ENCODE measurements around the gene C6orf89.

C6orf89 gene

DNA sequence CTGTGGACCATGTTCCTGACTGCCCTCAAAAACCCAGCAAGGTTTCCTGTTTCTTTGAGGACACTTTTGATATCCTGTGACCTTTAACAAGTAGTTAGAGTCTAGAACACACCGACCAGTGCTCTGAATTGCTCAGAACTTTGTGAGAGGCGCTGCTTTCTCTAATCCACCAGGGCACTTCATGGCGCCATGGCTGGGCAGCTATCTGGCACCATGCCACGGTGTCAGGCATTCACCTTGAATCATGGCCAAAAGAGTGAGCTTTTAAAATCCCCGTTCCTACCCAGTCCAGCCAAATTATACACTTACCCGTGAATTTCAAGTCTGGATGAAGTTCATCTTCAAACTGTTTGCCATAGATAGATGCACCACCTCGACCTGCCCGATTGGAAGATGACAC lies 29.5 kb upstream of the C6orf89 start:
- no peak for TF ChIP-seq POLR2AphosphoS5 (IDR thresholded peaks at IDR 0.05; ENCODE audit: low read depth, low read length)
- no peak for TF ChIP-seq TAF1 (IDR thresholded peaks at IDR 0.05; ENCODE audit: borderline replicate concordance, low read depth, low read length)
- no peak for TF ChIP-seq POLR2A (IDR thresholded peaks at IDR 0.05; ENCODE audit: low read depth, low read length)
- DNase-seq (ENCODE audit: insufficient read length) (no peak), FAIRE-seq (no peak)

- FAIRE-seq (no peak), DNase-seq (ENCODE audit: insufficient read length) (no peak)
- TF ChIP-seq TAF1 (IDR thresholded peaks at IDR 0.05; ENCODE audit: borderline replicate concordance, low read depth, low read length) (no peak), POLR2AphosphoS5 (IDR thresholded peaks at IDR 0.05; ENCODE audit: low read depth, low read length) (no peak), POLR2A (IDR thresholded peaks at IDR 0.05; ENCODE audit: low read depth, low read length) (no peak)
Observed at GRCh38 chr6:36857325-36857724, 28.4 kb upstream of the C6orf89 start.

DNA sequence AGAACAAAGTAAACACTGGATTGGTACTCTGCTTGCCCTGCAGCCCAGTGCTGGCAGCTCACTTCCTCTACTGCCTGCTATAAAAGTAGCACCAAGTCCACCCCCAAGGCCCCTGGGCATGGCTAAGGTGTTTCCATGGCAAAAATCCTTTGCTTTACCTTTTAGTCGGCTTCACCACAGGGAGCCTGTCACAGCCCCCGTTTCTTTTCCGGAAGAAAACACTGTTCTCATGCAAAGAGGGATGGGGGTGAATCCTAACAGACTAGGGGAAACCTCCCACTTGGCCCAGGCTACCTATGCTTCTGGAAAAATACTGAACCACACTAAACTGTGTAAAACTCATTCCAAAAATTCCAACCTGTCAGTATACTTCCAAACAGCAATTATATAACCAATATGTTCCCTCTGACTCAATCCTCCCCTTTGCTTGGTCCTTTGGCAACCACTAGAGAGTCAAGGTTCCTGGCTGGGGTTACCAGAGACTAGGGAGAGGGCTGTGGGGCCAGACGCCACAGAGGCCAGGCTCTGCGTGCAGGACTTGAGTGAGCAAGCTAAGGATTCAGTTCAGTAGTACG lies 27.3 kb upstream of the C6orf89 start:
- no peak for TF ChIP-seq POLR2A (IDR thresholded peaks at IDR 0.05; ENCODE audit: low read depth, low read length)
- TF ChIP-seq TAF1 (IDR thresholded peaks at IDR 0.05; ENCODE audit: borderline replicate concordance, low read depth, low read length): no peak
- no peak for TF ChIP-seq POLR2AphosphoS5 (IDR thresholded peaks at IDR 0.05; ENCODE audit: low read depth, low read length)
- FAIRE-seq (no peak), DNase-seq (ENCODE audit: insufficient read length) (no peak)

GRCh38 chr6:36860126-36860525 lies 25.6 kb upstream of the C6orf89 start:
- FAIRE-seq (no peak), DNase-seq (ENCODE audit: insufficient read length) (no peak)
- no peak for TF ChIP-seq TAF1 (IDR thresholded peaks at IDR 0.05; ENCODE audit: borderline replicate concordance, low read depth, low read length)
- no peak for TF ChIP-seq POLR2A (IDR thresholded peaks at IDR 0.05; ENCODE audit: low read depth, low read length)
- TF ChIP-seq POLR2AphosphoS5 (IDR thresholded peaks at IDR 0.05; ENCODE audit: low read depth, low read length): no peak

GRCh38 chr6:36862164-36862847 lies 23.4 kb upstream of the C6orf89 start:
- TF ChIP-seq POLR2A (IDR thresholded peaks at IDR 0.05; ENCODE audit: low read depth, low read length) (no peak), POLR2AphosphoS5 (IDR thresholded peaks at IDR 0.05; ENCODE audit: low read depth, low read length) (no peak), TAF1 (IDR thresholded peaks at IDR 0.05; ENCODE audit: borderline replicate concordance, low read depth, low read length) (no peak)
- FAIRE-seq (no peak), DNase-seq (ENCODE audit: insufficient read length) (no peak)

DNA sequence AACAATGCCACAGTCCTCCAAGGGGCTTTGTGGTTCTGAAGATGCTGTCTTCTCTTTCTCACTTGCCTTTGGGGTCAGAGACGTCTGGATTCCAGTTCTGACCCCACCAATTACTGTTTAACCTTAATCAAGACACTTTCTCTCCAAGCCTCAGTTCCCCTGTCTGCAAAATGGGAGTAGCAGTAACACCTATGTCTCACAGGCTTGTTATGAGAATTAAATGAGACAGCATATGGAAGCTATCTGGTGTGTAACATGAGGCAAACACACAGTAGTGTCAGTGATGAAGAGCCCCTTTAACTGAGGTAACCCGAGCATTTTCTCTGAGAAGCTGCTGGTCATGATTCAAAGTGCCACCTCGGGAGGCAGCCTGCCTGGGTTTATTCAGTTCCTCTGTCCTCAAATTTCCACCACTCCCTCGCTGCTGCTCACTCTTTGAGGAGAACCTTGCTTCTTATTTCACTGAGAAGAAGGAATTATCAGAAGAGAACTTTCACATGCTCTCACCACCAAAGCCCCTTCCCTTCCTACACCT lies 22.8 kb upstream of the C6orf89 start:
- FAIRE-seq: no peak
- no peak for TF ChIP-seq TAF1 (IDR thresholded peaks at IDR 0.05; ENCODE audit: borderline replicate concordance, low read depth, low read length)
- TF ChIP-seq POLR2AphosphoS5 (IDR thresholded peaks at IDR 0.05; ENCODE audit: low read depth, low read length): no peak
- TF ChIP-seq POLR2A (IDR thresholded peaks at IDR 0.05; ENCODE audit: low read depth, low read length): no peak
- DNase-seq (ENCODE audit: insufficient read length): no peak

GRCh38 chr6:36863670-36864540 lies 21.8 kb upstream of the C6orf89 start:
- no peak for TF ChIP-seq POLR2AphosphoS5 (IDR thresholded peaks at IDR 0.05; ENCODE audit: low read depth, low read length)
- TF ChIP-seq POLR2A (IDR thresholded peaks at IDR 0.05; ENCODE audit: low read depth, low read length): no peak
- no peak for TF ChIP-seq TAF1 (IDR thresholded peaks at IDR 0.05; ENCODE audit: borderline replicate concordance, low read depth, low read length)
- DNase-seq (ENCODE audit: insufficient read length) (no peak), FAIRE-seq (no peak)

DNA sequence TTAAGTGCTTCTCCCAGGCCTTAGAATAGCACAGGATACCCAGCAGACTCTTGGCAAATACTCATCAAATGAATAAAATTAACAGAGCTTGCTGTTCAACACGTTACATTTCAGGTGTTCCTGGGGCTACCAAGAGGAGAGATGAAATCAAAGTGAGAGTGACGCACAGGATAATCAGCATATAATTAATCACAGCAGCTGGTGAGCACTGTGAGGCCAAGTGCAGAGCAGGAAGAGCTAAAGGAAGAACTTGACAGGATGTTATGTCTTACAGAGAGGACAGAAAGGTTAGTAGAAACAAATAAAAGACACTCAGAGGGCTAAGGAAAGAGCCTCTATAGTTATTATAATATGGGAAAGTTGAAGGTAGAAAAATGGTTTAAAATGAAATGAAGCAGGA lies 19.9 kb upstream of the C6orf89 start:
- FAIRE-seq: no peak
- TF ChIP-seq TAF1 (IDR thresholded peaks at IDR 0.05; ENCODE audit: borderline replicate concordance, low read depth, low read length): no peak
- TF ChIP-seq POLR2AphosphoS5 (IDR thresholded peaks at IDR 0.05; ENCODE audit: low read depth, low read length): no peak
- TF ChIP-seq POLR2A (IDR thresholded peaks at IDR 0.05; ENCODE audit: low read depth, low read length): no peak

DNA sequence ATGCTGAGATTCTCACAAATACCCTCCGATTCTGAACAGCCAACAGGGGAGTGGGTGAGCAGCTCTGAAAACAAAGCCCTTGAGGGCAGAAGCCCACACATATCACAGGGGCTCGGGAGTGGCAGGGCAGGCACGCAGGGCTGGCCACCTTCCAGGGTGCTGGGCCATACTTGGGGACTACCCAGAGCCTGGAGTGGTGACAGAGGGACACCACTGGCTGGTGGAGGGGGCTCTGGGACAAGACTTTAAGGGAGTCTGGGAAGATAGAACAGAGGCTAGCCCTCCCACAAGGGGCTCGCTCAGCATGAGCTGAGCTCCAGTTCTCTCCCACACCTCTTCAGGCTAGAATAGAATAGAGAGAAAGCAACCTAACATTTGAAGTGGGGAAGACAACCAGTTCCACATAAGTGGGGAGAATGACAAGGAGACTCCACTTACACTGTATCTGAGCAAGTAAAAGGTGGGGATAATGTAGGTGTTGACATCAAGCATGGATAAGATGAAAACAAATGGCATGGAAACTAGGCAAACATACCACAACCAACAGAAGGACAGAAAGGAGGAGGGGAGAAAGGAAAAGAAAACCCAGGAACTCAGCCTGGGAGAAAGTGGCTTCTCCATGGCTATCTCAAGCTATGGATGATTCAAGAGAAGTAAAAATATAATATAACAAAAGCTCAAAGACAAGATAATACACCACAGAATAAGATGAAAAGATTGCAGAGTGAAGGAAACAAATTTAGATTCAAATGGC lies 18.1 kb upstream of the C6orf89 start:
- no peak for TF ChIP-seq POLR2AphosphoS5 (IDR thresholded peaks at IDR 0.05; ENCODE audit: low read depth, low read length)
- no peak for TF ChIP-seq POLR2A (IDR thresholded peaks at IDR 0.05; ENCODE audit: low read depth, low read length)
- no peak for TF ChIP-seq TAF1 (IDR thresholded peaks at IDR 0.05; ENCODE audit: borderline replicate concordance, low read depth, low read length)
- DNase-seq (ENCODE audit: insufficient read length) (no peak), FAIRE-seq (no peak)

More for the DNA sequence above, 19.9 kb upstream of the C6orf89 start:
- no peak for DNase-seq (ENCODE audit: insufficient read length)

GRCh38 chr6:36871686-36872085 lies 14.1 kb upstream of the C6orf89 start:
- no peak for FAIRE-seq
- TF ChIP-seq POLR2A (IDR thresholded peaks at IDR 0.05; ENCODE audit: low read depth, low read length) (no peak), TAF1 (IDR thresholded peaks at IDR 0.05; ENCODE audit: borderline replicate concordance, low read depth, low read length) (no peak), POLR2AphosphoS5 (IDR thresholded peaks at IDR 0.05; ENCODE audit: low read depth, low read length) (no peak)
- no peak for DNase-seq (ENCODE audit: insufficient read length)

DNA sequence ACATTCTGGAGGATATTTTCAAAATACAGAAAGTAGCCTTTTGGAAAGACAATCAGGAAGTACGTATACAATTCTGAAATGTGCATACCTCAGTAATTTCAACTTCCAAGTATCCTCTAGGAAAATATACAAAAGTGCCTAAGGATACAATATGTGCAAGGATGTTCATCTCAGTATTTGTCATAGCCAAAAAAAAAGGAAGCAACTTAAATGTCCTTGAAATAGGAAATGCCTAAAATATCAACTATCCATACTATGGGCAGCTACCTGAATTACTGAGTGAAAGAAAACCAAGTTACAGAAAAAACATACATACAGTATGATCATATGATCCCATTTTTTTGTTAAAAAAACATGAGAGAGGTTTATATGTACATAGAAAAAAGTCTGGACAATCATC lies 12.6 kb upstream of the C6orf89 start:
- no peak for FAIRE-seq
- TF ChIP-seq POLR2A (IDR thresholded peaks at IDR 0.05; ENCODE audit: low read depth, low read length) (no peak), POLR2AphosphoS5 (IDR thresholded peaks at IDR 0.05; ENCODE audit: low read depth, low read length) (no peak), TAF1 (IDR thresholded peaks at IDR 0.05; ENCODE audit: borderline replicate concordance, low read depth, low read length) (no peak)
- no peak for DNase-seq (ENCODE audit: insufficient read length)
